Hepatic stellate cell (primary cell): ENCODE results near the gene ZCCHC17.
"Not testable (repeated sequence)": the region's sequence is repeated elsewhere in the genome, so short reads cannot be mapped to it uniquely, and the experiment has no call there.

ENCODE experiments used
- DNase-seq: peaks from one replicate; pipeline ENCODE4 v3.0.0; 2011; ENCODE audit warnings: low spot score

ZCCHC17 gene

DNA sequence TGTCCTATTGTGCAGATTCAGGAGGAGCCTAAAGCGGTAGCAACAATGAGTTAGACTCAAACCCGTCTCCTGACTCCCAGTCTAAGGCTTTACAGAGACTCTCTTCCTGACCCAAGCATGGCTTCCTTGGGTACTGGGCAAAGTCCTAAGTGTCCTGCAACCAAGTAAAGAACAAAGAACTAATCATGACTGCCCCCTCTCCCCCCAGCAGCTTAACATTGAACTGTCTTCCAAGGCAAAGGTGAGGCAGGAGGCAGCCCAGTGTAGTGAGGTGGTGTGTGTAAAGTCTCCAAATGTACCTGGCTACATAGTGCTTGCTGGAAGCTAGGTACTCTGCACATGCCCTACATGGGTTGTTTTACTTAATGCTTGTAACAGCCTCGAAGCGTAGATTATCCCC, 73.7 kb downstream of the ZCCHC17 start:
- no peak for DNase-seq

DNA sequence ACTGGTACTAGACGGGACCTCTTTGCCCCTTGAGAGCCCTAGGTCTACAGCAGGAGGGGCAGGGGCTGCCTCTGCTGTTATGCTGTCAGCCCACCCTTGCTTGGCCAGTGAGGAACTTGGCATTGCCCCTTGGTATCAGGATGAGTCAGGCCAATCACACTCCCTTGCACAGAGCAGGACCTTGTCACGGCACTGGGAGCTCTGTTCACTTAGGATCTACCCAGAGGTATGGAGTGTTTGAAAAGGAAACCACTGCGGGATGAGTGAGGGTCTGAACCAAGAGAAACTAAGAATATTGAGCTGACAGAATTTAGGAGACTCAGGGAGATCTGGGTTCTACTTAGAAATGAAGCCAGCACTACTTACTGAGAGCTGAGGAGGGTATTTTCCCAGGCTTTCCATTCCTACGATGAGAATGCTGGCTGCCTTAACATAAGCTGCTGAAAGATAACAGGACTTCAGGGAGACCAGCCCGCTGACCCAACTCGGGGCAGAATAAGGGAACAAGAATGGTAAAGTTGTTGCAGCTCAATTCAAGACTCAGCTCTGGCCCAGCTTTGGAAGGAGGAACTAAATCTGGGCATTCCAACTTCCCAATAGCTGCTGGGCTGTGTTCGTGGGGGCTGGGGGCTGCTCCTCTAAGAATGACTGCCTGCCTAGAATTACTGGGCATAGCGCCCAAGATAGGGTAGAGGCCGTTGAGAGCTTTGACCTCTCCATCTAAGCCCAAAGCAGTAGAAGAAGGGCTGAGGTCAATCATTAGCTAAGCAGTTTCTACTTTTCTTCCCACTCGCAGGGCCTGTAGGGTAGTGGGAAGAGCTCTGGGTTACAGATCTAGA, 74.5 kb downstream of the ZCCHC17 start:
- no peak for DNase-seq

DNA sequence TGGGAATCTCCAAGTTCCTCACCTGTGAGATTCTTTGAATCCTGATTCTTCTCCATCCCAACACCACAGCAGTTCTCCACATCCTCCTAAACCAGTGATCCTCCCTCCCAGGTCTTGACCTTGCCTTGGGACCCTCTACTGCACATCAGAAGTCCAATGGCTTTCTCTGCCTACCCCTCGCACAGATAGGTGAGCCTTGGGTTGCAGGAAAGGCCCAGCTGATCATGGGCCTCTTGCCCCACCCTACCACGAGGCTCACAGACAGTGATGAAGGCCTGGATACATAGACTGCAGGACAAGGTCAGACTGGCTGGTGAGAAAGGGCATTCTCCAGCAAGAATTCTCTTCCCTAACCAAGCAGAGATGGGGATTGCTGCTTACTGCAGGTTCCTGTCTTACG, 75.2 kb downstream of the ZCCHC17 start:
- no peak for DNase-seq

DNA sequence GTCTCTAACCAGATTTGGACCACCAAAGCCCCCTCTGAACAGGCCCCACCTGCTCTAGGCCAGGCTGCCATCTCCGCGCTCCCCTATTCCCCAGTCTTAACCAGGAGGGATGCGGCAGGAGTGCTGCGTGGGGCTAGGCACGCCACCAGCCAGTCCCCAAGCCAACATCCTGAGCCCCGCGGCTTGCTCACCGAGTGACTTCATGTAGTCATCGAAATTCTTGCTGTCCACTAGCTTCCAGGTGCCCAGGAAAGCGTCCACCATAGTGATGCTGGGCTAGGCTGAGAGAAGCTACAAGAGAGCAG, 75.9 kb downstream of the ZCCHC17 start:
- DNase-seq, result no peak

DNA sequence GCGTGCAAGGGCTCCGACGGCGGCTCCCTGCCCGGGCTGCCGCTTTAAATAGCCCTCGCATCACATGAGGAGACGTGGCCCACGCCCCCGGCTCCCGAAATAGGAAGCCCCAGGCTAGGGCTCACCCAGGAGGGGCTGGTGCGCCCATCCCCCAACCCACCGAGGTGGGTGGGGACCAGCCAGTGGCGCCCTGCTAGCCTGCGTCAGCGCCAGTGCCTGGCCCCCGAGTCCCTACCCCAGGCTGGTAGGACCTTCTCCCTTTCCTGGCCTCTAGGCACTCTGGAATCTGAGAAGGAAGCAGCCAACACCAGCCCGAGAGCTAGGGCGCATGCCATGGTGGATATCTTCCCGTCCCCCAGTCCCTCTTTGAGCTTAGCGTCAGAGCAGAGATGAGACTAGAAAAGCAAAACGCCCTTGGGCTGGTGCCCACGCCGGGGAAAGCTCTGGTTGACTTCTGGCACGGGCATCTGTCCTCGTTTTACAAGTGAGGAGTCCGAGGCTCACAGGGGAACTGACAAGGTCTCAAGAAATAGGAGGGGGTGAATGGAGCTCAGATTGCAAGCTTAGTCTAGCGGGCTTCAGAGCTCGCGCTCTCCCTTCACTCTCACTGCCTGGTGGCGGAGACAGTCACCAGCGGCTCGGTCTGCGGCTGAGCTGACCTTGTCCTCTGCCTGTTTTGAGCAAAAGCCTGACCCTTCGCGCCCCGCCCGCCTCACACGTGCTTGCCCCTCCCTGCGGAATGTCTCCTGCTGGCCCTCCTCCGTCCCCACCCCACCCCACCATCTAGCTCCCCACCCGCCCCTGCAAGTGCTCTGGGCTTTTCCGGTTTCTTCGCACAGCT, 76.4 kb downstream of the ZCCHC17 start, which contains the start of gene FABP3:
TSS of gene FABP3 (minus strand) at position 21 of the 841 bp plus-strand sequence. CDS start 62 bp downstream, outside the sequence.
- peak; percentile 73 for DNase-seq

DNA sequence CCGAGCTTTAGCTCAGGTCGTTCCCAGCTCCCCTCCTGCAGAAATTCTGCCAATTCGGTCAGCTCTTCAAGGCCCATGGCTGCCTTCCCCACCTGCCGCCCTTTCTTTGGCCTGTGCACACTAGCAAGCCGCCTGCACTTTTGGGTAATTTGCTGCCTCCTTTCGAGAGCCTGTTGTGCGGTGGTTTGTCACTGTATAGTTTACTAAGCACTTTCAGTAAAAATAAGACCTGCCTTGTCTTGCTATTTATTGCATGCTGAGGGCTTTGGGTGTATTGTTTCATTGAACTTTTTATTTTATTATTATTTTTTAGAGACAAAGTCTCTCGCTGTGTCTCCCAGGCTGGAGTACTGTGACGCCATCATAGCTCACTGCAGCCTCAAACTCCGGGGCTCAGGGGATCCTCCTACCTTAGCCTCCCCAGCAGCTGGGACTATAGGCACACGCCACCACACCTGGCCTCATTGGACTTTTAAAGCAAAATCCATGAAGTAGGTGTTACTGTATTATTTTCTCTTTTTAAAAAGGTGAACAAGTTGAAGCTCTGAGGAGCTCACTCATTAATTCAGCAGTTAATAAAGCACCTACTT, 77.2 kb downstream of the ZCCHC17 start:
- DNase-seq, result no peak

DNA sequence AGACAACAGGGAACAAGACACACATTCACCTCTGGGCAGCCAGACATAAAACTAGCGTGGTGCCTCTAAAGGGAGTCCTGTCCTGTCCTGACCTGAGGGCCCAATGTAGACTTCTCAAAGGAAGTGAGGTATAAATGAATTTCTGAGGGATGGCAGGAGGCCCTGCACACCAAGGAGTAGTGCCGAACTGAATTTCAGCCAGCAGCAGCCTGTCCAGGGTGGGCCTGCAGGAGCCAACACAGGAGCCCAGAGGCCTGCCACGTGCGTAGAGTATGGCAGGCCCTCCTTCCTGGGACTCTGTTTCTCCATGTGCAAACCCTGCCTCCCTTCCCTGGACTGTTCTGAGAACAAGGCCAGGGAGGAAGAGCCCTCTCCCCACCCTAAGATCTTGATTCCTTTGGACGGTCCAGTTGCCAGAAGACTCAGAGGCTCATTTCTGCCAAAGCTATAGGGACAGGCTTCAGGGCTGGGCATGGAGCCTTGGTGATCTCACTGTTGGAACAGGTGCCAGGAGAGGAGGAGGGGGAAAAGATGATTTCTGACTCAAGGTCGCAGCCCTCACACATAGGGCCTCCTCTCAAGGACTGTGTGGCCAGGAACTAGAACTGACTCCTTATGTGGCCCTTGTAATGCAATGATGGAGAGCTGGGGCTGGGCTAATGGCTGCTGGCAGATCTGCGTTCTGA, 77.8 kb downstream of the ZCCHC17 start:
- DNase-seq, result no peak

DNA sequence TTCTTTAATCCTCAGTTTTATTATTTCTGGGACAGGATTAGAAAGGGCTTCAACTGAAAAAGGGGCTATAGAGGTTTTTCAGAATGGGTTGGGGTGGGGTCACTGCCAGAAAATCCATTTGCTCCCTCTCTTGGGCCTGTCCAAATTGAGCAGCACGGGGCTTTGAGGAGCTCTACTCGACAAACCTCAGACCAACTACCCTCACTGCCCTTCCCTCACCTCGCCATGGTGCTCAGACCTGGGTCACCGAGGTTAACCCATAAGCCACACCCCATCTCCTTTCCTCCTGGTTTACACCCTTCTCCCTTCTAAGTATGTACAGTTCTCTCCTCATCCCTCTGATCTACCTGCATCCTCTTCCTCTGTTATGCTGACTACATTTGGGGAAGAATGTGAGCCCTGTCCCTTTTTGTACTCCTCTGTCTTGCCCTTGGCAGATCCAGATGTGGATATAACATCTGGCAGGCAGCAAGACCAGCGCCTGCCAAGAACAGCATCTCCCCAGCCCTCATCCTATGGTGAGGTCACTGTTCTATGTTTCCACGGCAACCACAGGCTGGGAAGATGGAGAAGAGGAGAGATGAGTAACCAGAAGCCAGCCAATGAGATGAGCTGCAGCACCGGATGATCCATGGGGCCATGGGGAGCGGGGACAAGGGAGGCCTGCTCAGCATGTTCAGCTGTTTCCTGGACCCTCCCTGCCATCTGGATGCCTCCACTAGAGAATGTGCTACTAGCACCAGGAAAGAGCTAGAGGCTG, 79.7 kb downstream of the ZCCHC17 start:
- peak; percentile 96 for DNase-seq

DNA sequence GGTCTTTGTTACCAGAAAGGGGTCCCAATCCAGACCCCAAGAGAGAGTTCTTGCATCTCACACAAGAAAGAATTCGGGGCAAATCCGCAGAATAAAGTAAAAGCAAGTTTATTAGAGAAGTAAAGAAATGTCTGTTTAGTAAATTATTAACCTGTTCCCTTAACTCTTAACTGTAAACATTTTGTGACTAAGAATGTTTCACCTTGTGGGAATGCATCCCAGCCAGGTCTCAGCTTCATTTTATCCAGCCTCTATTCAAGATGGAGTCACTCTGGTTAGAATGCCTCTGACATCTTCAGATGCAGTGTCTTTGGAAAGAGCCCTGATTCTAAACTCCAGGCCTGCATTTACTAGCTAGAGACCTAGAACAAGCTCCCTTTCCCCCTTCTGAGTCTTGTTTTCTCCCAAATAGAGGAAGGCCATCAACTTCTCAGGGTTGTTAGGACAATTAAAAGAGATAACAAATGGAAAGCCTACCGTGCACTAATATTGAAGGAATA, 80.6 kb downstream of the ZCCHC17 start:
- no peak for DNase-seq

DNA sequence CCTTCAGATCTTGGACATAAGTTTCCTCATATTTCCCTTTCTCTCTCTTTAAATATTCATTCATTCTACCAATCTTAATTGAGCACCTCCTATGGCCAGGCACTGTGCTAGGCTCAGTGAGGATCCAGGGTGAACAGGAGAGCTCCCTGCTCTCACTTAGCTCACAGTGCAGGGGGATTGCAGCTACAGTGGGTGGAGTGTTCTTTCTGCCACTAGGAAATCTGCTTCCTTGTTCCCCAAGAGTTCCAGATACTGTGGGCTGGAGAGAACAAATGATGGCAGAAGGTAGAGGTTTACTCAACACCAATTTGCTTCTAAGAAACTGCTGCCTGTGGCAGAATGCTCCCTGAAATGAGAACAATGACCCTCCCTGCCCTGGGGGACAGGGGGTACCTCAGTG, 81.2 kb downstream of the ZCCHC17 start:
- no peak for DNase-seq

DNA sequence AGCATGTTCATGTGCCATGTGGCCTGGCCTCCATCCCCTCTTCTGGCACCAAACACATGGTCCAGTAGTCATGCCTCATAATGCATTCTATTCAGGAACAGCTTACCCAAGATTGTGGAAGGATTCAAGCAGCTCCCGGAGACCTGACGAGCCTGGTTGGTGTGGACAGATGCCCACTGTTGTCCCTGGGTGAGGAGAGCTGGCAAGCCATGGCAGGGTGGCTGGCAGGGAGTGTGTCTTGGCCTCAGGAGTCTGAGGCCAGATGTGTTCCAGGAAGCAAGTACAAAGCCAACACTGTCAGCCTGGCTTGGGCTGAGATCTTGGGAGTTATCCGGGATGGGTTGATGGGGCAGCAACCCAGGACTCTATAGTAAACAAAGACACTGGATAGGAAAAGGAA, 83.3 kb downstream of the ZCCHC17 start:
- no peak for DNase-seq

DNA sequence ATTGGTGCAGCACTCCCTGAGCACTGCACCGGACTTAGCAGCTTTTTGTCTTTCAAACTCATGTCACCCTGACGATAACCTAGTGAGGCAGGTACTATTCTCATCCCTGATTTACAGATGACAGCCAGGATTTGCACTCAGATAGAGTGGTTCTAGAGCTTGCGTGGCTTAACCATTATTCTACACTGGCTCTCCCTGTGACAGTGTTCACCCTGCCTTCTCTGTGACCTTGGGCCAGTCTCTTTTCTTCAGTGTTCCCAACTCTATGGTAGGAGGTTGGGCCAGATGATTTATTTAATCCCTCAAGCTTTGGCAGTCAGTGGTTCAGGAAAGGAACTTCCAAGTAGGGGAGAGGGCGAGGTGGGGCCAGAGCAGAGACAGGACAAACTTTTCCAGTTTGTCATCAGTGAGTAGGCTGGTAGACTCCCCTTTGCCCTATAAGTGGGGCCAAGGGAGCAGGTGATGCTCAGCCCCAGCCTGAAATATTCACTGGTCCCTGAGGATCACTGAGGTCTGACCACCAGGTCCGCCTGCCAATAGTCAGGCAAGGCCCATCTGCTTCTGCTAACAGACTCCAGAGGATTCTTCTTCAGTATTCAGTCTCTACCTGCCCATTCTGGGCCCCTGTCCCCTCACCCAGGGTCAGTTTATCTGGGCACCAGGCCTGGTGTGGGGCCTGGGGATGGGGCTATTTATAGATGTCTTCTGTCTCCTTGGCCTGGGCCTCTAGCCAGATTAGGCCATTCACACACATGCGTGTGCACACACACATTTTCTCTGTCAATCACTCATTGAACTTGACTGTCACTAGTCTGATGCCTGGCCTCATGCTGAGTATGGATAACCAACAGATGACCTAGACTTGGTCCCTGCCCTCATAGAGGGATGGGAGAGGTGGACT, 84.8 kb downstream of the ZCCHC17 start:
- DNase-seq, result no peak

DNA sequence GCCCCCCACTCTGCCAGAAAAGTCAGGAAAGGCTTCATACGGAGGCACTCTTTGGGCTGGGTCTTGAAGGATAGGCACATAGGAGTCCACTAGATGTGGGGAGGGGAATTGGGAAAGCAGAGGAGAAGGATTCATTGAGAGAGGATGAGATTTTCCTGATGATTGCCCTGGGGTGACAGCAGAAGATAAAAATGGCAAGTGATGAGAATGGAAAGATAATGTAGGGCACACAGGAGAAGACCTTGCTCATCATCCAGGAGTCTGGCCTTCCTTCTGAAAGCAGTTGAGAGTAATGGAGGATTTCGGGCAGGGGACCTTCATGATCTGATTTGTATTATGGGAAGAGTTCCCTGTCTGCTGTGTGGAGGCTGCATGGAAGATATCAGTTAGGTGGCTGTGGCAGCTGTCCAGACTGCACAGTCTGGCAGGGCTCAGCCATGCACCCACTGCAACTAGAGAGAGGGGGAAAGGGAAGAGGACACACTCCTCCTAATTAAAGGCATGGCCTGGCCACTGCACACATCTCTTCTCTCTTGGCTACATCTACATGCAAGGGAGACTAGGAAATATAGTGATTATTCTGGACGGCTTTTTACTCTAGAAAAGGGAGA, 85.7 kb downstream of the ZCCHC17 start:
- DNase-seq, result no peak

DNA sequence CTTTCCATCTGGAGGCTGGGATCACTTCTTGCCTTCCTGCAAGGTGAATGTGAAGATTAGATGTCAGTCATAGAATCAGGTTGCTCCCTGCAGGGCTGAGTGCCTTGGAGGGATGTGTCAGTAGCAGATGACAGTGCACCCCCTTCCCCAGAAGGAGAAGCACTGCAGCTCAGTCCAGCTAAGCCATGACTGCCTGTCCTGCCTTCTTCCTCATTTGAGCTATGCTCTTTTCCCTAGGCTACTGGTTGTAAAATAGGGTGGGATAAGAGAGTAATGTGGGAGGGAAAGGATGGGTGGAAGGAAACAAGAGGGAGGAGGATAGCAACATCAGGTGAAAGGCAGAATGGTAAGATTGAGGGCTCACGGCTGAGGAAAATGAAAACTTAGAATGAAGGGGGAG, 87.1 kb downstream of the ZCCHC17 start:
- DNase-seq, result no peak

DNA sequence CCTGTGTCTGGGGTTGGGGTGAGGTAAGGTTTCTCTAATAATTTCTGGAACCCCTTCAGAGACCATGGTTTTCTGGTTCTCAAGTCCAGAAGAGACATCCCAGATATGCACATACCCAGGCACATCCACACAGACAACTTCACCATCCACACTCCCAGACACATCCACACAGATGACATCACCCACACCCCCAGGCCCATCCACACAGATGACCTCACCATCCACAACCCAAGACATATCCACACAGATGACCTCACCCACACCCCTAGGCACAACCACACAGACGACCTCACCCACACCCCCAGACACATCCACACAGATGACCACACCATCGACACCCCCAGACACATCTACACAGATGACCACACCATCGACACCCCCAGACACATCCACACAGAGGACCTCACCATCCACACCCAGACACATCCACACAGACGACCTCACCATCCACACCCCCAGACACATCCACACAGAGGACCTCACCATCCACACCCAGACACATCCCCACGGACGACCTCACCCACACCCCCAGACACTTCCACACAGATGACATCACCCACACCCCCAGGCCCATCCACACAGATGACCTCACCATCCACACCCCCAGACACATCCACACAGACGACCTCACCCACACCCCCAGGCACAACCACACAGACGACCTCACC, 89.9 kb downstream of the ZCCHC17 start:
- not testable (repeated sequence) for DNase-seq

DNA sequence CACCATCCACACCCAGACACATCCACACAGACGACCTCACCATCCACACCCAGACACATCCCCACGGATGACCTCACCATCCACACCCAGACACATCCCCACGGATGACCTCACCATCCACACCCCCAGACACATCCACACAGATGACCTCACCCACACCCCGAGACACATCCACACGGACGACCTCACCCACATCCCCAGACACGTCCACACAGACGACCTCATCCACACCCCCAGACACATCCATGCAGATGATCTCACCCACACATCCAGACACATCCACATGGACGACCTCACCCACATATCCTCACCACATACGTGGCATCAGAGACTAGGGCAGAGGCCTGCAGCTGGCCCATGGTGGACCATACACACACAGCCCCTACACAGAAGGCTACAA, 90.8 kb downstream of the ZCCHC17 start:
- DNase-seq, result no peak

DNA sequence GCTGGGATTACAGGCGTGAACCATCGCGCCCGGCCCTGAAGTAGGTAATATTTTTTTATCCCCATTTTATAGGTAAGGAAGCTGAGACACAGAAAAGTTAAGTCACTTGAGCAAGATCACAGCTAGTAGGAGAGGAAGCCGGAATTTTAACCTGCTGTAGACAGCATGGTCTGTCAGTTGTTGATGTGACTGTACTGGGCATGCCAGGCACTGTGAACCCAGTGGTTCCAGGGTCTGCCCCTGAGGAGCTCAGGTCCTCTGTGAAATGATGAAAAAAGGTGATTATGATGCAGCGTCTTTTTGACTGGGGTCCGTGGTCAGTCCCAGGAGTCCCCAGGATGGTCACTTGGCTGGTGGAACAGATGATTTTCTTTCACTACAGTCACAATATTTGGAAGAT, 92.8 kb downstream of the ZCCHC17 start:
- DNase-seq, result no peak

DNA sequence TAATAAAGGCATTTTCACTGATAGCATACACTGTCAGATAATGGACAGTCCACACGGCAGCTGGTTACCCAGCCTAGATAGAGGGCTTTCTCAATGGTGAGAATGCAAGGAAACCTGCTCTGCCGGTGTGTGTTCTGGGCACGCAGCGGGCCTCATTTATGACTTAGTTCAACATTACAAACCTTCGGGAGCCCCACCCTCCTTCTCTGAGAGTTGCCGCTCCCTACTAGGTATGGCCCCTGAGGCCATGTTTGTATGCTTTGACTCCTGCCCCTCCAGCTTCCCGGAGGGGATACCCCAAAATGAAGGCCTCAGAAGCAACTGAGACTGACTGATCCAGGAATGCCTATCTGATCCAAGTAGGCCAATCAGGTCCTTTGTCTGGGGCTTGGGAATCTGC, 93.2 kb downstream of the ZCCHC17 start:
- no peak for DNase-seq

DNA sequence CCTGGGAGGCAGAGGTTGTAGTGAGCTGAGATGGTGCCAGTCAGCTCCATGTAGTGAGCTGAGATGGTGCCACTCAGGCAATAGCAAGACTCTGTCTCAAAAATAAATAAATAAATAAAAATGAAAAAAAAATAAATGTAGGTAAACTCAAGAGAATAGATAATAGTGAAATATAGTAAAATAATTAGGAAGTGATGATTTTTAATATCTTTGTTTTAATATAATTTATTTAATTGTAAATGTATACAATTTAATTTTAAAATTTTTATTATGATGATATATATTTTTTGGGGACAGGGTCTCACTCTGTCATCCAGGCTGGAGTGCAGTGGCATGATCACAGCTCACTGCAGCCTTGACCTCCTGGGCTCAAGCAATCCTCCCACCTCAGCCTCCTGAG, 96.6 kb downstream of the ZCCHC17 start:
- no peak for DNase-seq
